NCI-H774 (cell line): Measurements from ENCODE around the gene PALM2AKAP2.

ENCODE experiments used
- DNase-seq: peaks from one replicate; lab custom pipeline; 2025; lab: John Stamatoyannopoulos, UW

Gene PALM2AKAP2

GRCh38 chr9:109779711-109780452, at the start of gene PALM2AKAP2:
Gene PALM2AKAP2 (plus strand): TSS chr9:109780198. CDS start chr9:109780489, 291 bp downstream.
- DNase-seq = no peak

- no peak for DNase-seq
These were observed 49.8 kb upstream of the PALM2AKAP2 start for GRCh38 chr9:109730228-109730627.

GRCh38 chr9:109733690-109734089, 46.3 kb upstream of the PALM2AKAP2 start:
- DNase-seq = no peak

GRCh38 chr9:109734814-109735213, 45.2 kb upstream of the PALM2AKAP2 start:
- no peak for DNase-seq

- DNase-seq = no peak
These were observed 44.2 kb upstream of the PALM2AKAP2 start for GRCh38 chr9:109735801-109736200.

- DNase-seq = no peak
These were observed 42.7 kb upstream of the PALM2AKAP2 start for GRCh38 chr9:109737295-109737694.

GRCh38 chr9:109739760-109740159, 40.2 kb upstream of the PALM2AKAP2 start:
- DNase-seq = no peak

GRCh38 chr9:109742776-109743348, 37.1 kb upstream of the PALM2AKAP2 start:
- no peak for DNase-seq

GRCh38 chr9:109743696-109744095, 36.3 kb upstream of the PALM2AKAP2 start:
- no peak for DNase-seq

GRCh38 chr9:109745335-109746283, 34.4 kb upstream of the PALM2AKAP2 start:
- no peak for DNase-seq

- no peak for DNase-seq
These were observed 28.7 kb upstream of the PALM2AKAP2 start for GRCh38 chr9:109751253-109751652.

GRCh38 chr9:109753308-109753707, 26.7 kb upstream of the PALM2AKAP2 start:
- no peak for DNase-seq

GRCh38 chr9:109755040-109755439, 25.0 kb upstream of the PALM2AKAP2 start:
- no peak for DNase-seq

GRCh38 chr9:109759589-109759988, 20.4 kb upstream of the PALM2AKAP2 start:
- DNase-seq = no peak

- no peak for DNase-seq
These were observed 14.7 kb upstream of the PALM2AKAP2 start for GRCh38 chr9:109765278-109765677.

GRCh38 chr9:109765830-109766229, 14.2 kb upstream of the PALM2AKAP2 start:
- no peak for DNase-seq

- DNase-seq = no peak
These were observed 13.6 kb upstream of the PALM2AKAP2 start for GRCh38 chr9:109766351-109766750.

GRCh38 chr9:109767404-109767803, 12.6 kb upstream of the PALM2AKAP2 start:
- DNase-seq = no peak

GRCh38 chr9:109767814-109768213, 12.2 kb upstream of the PALM2AKAP2 start:
- no peak for DNase-seq

- no peak for DNase-seq
These were observed 10.7 kb upstream of the PALM2AKAP2 start for GRCh38 chr9:109769250-109769649.

GRCh38 chr9:109770101-109770500, 9.9 kb upstream of the PALM2AKAP2 start:
- DNase-seq = no peak

GRCh38 chr9:109771087-109771486, 8.9 kb upstream of the PALM2AKAP2 start:
- DNase-seq = no peak
